NCI-H2081 treated with DMSO at 0.1 percent for 48 hours (cell line): ENCODE measurements around the gene NHSL2.
"Not testable (repeated sequence)": the region's sequence is repeated elsewhere in the genome, so short reads cannot be mapped to it uniquely, and the experiment has no call there.

Source experiments
- DNase-seq: peaks from one replicate; lab custom pipeline; 2025; lab: John Stamatoyannopoulos, UW

NHSL2 gene

GRCh38 chrX:72041871-72042851 lies 131.5 kb downstream of the NHSL2 start:
- DNase-seq = no peak

GRCh38 chrX:72042852-72043248 lies 132.2 kb downstream of the NHSL2 start:
- DNase-seq = no peak

- DNase-seq = no peak
These were observed 133.0 kb downstream of the NHSL2 start for GRCh38 chrX:72043636-72044035.

- no peak for DNase-seq
These were observed 134.5 kb downstream of the NHSL2 start for GRCh38 chrX:72045141-72045540.

GRCh38 chrX:72045552-72046277 lies 135.1 kb downstream of the NHSL2 start:
- DNase-seq = no peak

- DNase-seq = no peak
These were observed 135.8 kb downstream of the NHSL2 start for GRCh38 chrX:72046447-72046846.

- DNase-seq = no peak
These were observed 138.1 kb downstream of the NHSL2 start for GRCh38 chrX:72048510-72049455.

GRCh38 chrX:72050011-72050410 lies 139.4 kb downstream of the NHSL2 start:
- DNase-seq = no peak

- no peak for DNase-seq
These were observed 140.9 kb downstream of the NHSL2 start for GRCh38 chrX:72051589-72051988.

GRCh38 chrX:72052415-72053090 lies 141.9 kb downstream of the NHSL2 start:
- DNase-seq = no peak

- DNase-seq = no peak
These were observed 142.9 kb downstream of the NHSL2 start for GRCh38 chrX:72053508-72053907.

GRCh38 chrX:72054779-72055489 lies 144.3 kb downstream of the NHSL2 start:
- no peak for DNase-seq

- no peak for DNase-seq
These were observed 146.7 kb downstream of the NHSL2 start for GRCh38 chrX:72057331-72057730.

GRCh38 chrX:72057849-72058248 lies 147.2 kb downstream of the NHSL2 start:
- no peak for DNase-seq

GRCh38 chrX:72058346-72058745 lies 147.7 kb downstream of the NHSL2 start:
- not testable (repeated sequence) for DNase-seq

GRCh38 chrX:72060196-72060920 lies 149.7 kb downstream of the NHSL2 start:
- no peak for DNase-seq

GRCh38 chrX:72060921-72061490 lies 150.4 kb downstream of the NHSL2 start:
- no peak for DNase-seq

- no peak for DNase-seq
These were observed 152.3 kb downstream of the NHSL2 start for GRCh38 chrX:72062916-72063315.

GRCh38 chrX:72069350-72070160 lies 158.9 kb downstream of the NHSL2 start:
- DNase-seq = no peak
